Hepatocyte (in vitro differentiated cells): Measurements from ENCODE around the gene EGR1. TPM values are rescaled to one million over a fixed set of nuclear protein-coding genes. Genes with fewer than 3 reads are reported as not detected.

ENCODE experiments used
- DNase-seq: peaks from one replicate; pipeline ENCODE4 v3.0.0-alpha.2; 2016; ENCODE audit warnings: low spot score
- H2AFZ ChIP-seq: fragments of 200-600 bp; sonication (generic); 2 replicates; pipeline ENCODE4 v1.6.0; 2016; ENCODE audit warnings: antibody characterized with exemption, mild to moderate bottlenecking
- H3K27ac ChIP-seq: fragments of 200-600 bp; sonication (generic); 2 replicates; pipeline ENCODE4 v1.5.1; 2016; ENCODE audit warnings: mild to moderate bottlenecking
- H3K27me3 ChIP-seq: fragments of 200-600 bp; sonication (generic); 2 replicates; pipeline ENCODE4 v1.6.1; 2016
- H3K36me3 ChIP-seq: fragments of 200-600 bp; sonication (generic); replicated peaks from 2 replicates; pipeline ENCODE4 v1.5.1; 2016; ENCODE audit warnings: low read depth; ENCODE audit not compliant: insufficient read depth
- H3K4me1 ChIP-seq: fragments of 200-600 bp; sonication (generic); 2 replicates; pipeline ENCODE4 v1.5.1; 2016; ENCODE audit warnings: mild to moderate bottlenecking, moderate library complexity; ENCODE audit not compliant: insufficient read depth
- H3K4me2 ChIP-seq: fragments of 200-600 bp; sonication (generic); 2 replicates; pipeline ENCODE4 v1.6.0; 2016
- H3K4me3 ChIP-seq: fragments of 200-600 bp; sonication (generic); 2 replicates; pipeline ENCODE4 v1.5.1; 2016; ENCODE audit warnings: mild to moderate bottlenecking
- H3K79me2 ChIP-seq: fragments of 200-600 bp; sonication (generic); 2 replicates; pipeline ENCODE4 v1.6.0; 2017; ENCODE audit warnings: mild to moderate bottlenecking
- H3K9me2 ChIP-seq: fragments of 200-600 bp; sonication (generic); replicated peaks from 2 replicates; pipeline ENCODE4 v1.6.0; 2017; ENCODE audit warnings: mild to moderate bottlenecking; ENCODE audit not compliant: insufficient read depth
- H3K9me3 ChIP-seq: fragments of 200-600 bp; sonication (generic); 2 replicates; pipeline ENCODE4 v1.5.1; 2016; ENCODE audit warnings: low read depth, mild to moderate bottlenecking
- H4K20me1 ChIP-seq: fragments of 200-600 bp; sonication (generic); 2 replicates; pipeline ENCODE4 v1.6.0; 2016; ENCODE audit warnings: mild to moderate bottlenecking; ENCODE audit not compliant: insufficient read depth, poor library complexity, severe bottlenecking
- EZH2 ChIP-seq: fragments of 200-600 bp; sonication (generic); IDR thresholded peaks from 2 replicates; pipeline ENCODE4 v1.6.1; 2016; ENCODE audit warnings: antibody characterized with exemption, mild to moderate bottlenecking, borderline replicate concordance
- EZH2phosphoT487 ChIP-seq: fragments of 200-600 bp; sonication (generic); IDR thresholded peaks from one replicate; pipeline ENCODE4 v1.6.1; 2018; ENCODE audit warnings: antibody characterized with exemption, mild to moderate bottlenecking, low read depth, moderate library complexity; ENCODE audit not compliant: unreplicated experiment, severe bottlenecking
- WGBS: methylation state at CpG from one replicate; pipeline ENCODE4 v1.1.6; 2016; ENCODE audit warnings: low lambda C conversion rate; ENCODE audit errors: missing lambda C conversion rate; 5-methylcytosine and 5-hydroxymethylcytosine counted together
- polyA plus RNA-seq: library from polyadenylated mRNA; unstranded; fragments of >200 nt; fragmentation: Nextera tagmentation; extraction: Ambion mirVana; gene quantifications from 2 replicates; pipeline ENCODE4 v1.2.1, GENCODE V29; 2016
- total RNA-seq: library from RNA; depleted of rRNA; stranded (reverse); fragments of >200 nt; gene quantifications from 2 replicates; pipeline ENCODE4 v1.2.3, GENCODE V29; 2014
- TF ChIP-seq, protein P1 (sequence below): fragments of 200-600 bp; sonication (generic); IDR thresholded peaks from 2 replicates; pipeline ENCODE4 v1.5.1; 2016; ENCODE audit warnings: antibody characterized with exemption, mild to moderate bottlenecking; ENCODE audit not compliant: poor library complexity

EGR1 gene
- total and polyA plus RNA-seq, 2 experiments from 2014 or later, result 95.4 to 336 TPM

- TF ChIP-seq EZH2phosphoT487 (no peak), EZH2 (no peak)
- TF ChIP-seq, protein P1, sequence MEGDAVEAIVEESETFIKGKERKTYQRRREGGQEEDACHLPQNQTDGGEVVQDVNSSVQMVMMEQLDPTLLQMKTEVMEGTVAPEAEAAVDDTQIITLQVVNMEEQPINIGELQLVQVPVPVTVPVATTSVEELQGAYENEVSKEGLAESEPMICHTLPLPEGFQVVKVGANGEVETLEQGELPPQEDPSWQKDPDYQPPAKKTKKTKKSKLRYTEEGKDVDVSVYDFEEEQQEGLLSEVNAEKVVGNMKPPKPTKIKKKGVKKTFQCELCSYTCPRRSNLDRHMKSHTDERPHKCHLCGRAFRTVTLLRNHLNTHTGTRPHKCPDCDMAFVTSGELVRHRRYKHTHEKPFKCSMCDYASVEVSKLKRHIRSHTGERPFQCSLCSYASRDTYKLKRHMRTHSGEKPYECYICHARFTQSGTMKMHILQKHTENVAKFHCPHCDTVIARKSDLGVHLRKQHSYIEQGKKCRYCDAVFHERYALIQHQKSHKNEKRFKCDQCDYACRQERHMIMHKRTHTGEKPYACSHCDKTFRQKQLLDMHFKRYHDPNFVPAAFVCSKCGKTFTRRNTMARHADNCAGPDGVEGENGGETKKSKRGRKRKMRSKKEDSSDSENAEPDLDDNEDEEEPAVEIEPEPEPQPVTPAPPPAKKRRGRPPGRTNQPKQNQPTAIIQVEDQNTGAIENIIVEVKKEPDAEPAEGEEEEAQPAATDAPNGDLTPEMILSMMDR, result no peak
- DNase-seq, result no peak
- Histone ChIP-seq H3K4me2 (no peak overlapping the region), H3K9me2 (no peaks in the 10 kb centered on the region), H3K27ac (no peak overlapping the region), H3K27me3 (no peaks in the 10 kb centered on the region), H2AFZ (no peak overlapping the region), H3K36me3 (no peaks in the 10 kb centered on the region), H3K4me3 (no peak overlapping the region), H3K4me1 (no peaks in the 10 kb centered on the region), H4K20me1 (no peaks in the 10 kb centered on the region), H3K79me2 (no peaks in the 10 kb centered on the region), H3K9me3 (no peaks in the 10 kb centered on the region)
- WGBS, result 55% methylated on average over 3 of the region's 3 CpGs
Measured at GRCh38 chr5:138508958-138509357, 43.7 kb downstream of the EGR1 start.

DNA sequence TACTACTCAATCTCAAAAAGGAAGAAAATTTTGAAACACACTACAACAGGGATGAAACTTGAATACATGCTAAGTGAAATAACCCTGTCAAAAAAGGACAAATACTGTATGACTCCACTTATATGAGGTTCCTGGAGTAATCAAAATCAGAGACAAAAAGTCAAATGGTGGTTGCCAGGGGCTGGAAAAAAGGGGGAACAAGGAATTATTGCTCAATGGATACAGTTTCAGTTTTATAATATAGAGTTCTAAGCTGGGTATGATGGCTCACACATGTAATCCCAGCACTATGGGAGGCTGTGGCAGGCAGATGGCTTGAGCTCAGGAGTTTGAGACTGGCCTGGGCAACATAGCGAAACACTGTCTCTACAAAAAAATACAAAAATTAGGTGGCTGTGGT lies 48.7 kb downstream of the EGR1 start:
- no peaks in the 10 kb centered on the region for H4K20me1 ChIP-seq
- peaks cover 5% of the 10 kb centered on the region for H3K36me3 ChIP-seq
- H3K9me3 ChIP-seq, result no peaks in the 10 kb centered on the region
- 100% methylated on average over 1 of the region's 1 CpG for WGBS
- DNase-seq, result no peak
- H3K27me3 ChIP-seq, result no peaks in the 10 kb centered on the region
- no peak overlapping the region for H3K4me2 ChIP-seq
- H3K9me2 ChIP-seq, result no peaks in the 10 kb centered on the region
- H2AFZ ChIP-seq, result no peak overlapping the region
- H3K4me1 ChIP-seq, result no peaks in the 10 kb centered on the region
- no peak overlapping the region for H3K4me3 ChIP-seq
- TF ChIP-seq EZH2phosphoT487, result no peak
- no peak for TF ChIP-seq EZH2
- TF ChIP-seq, protein P1, result no peak
- H3K79me2 ChIP-seq, result peaks cover 23% of the 10 kb centered on the region
- no peak overlapping the region for H3K27ac ChIP-seq

- WGBS, result 98% methylated on average over 3 of the region's 3 CpGs
- Histone ChIP-seq H3K4me1 (no peaks in the 10 kb centered on the region), H3K27me3 (no peaks in the 10 kb centered on the region), H3K79me2 (peaks cover 36% of the 10 kb centered on the region), H3K9me3 (no peaks in the 10 kb centered on the region), H2AFZ (no peak overlapping the region), H3K27ac (no peak overlapping the region), H3K4me3 (no peak overlapping the region), H3K9me2 (no peaks in the 10 kb centered on the region), H3K4me2 (no peak overlapping the region), H3K36me3 (peaks cover 5% of the 10 kb centered on the region), H4K20me1 (peaks cover 8% of the 10 kb centered on the region)
- TF ChIP-seq, protein P1, result no peak
- TF ChIP-seq EZH2 (no peak), EZH2phosphoT487 (no peak)
- DNase-seq, result no peak
Measured at GRCh38 chr5:138515556-138516245, 50.4 kb downstream of the EGR1 start.
